K562 (cell line): ENCODE measurements around the gene CDYL. TPM values are rescaled to one million over a fixed set of nuclear protein-coding genes. Genes with fewer than 3 reads are reported as not detected.

Source experiments
- ATF2 ChIP-seq: sonication (generic); formaldehyde crosslinking; IDR thresholded peaks from 2 replicates; pipeline ENCODE4 v1.8.1; 2022; ENCODE audit warnings: missing genetic modification reagents
- CBFB ChIP-seq: sonication (generic); formaldehyde crosslinking; IDR thresholded peaks from 2 replicates; pipeline ENCODE4 v1.4.0; 2020; ENCODE audit warnings: mild to moderate bottlenecking, missing genetic modification reagents
- CC2D1A ChIP-seq: fragments of 450-650 bp; IDR thresholded peaks from 2 replicates; pipeline ENCODE4 v1.6.1; 2017; ENCODE audit warnings: mild to moderate bottlenecking
- CGGBP1 ChIP-seq: fragments of 250-450 bp; sonication (Bioruptor Pico); IDR thresholded peaks from 2 replicates; pipeline ENCODE4 v1.9.0; 2021; ENCODE audit warnings: mild to moderate bottlenecking
- CXXC5 ChIP-seq: fragments of 250-450 bp; sonication (Bioruptor Pico); IDR thresholded peaks from 2 replicates; pipeline ENCODE4 v1.8.0; 2022; ENCODE audit warnings: inconsistent platforms, mild to moderate bottlenecking, moderate library complexity
- GATAD2A ChIP-seq: fragments of 450-650 bp; IDR thresholded peaks from 2 replicates; pipeline ENCODE4 v1.6.1; 2017
- GATAD2B ChIP-seq: fragments of 450-650 bp; IDR thresholded peaks from 2 replicates; pipeline ENCODE4 v1.6.1; 2017; ENCODE audit warnings: mild to moderate bottlenecking, borderline replicate concordance
- HDAC1 ChIP-seq, 2 experiments: fragments of 450-650 bp; IDR thresholded peaks; 2 replicates each; pipeline ENCODE4 v1.6.1; 2016 to 2017; ENCODE audit warnings: inconsistent platforms in 1 of 2, mild to moderate bottlenecking in 1 of 2, moderate library complexity in 1 of 2
- KAT7 ChIP-seq: sonication (generic); formaldehyde crosslinking; IDR thresholded peaks from 2 replicates; pipeline ENCODE4 v1.8.0; 2022; ENCODE audit warnings: missing genetic modification reagents, mild to moderate bottlenecking, borderline replicate concordance
- MITF ChIP-seq: IDR thresholded peaks from 2 replicates; pipeline ENCODE4 v1.6.1; 2014; ENCODE audit warnings: antibody characterized with exemption
- MTA2 ChIP-seq: fragments of 450-650 bp; IDR thresholded peaks from 2 replicates; pipeline ENCODE4 v1.6.1; 2016; ENCODE audit warnings: low read depth
- NR4A1 ChIP-seq, 2 experiments: fragments of 250-450 bp in 1 of 2; fragments of 450-650 bp in 1 of 2; sonication (Bioruptor Pico) in 1 of 2; IDR thresholded peaks; 2 replicates each; pipeline versions ENCODE4 v1.4.0 to v1.6.1; 2016 to 2020; ENCODE audit warnings: mild to moderate bottlenecking in 2 of 2, missing compliant biosample characterization in 1 of 2, missing genetic modification characterization in 1 of 2, moderate library complexity in 1 of 2
- POLR2H ChIP-seq: IDR thresholded peaks from 2 replicates; pipeline ENCODE4 v1.6.1; 2016; ENCODE audit warnings: missing genetic modification characterization, low read depth, mild to moderate bottlenecking, control low read depth, missing compliant biosample characterization, moderate library complexity
- SLC30A9 ChIP-seq: fragments of 250-450 bp; sonication (Bioruptor Pico); IDR thresholded peaks from 2 replicates; pipeline ENCODE4 v1.8.0; 2022; ENCODE audit warnings: mild to moderate bottlenecking, moderate library complexity
- SMARCA4 ChIP-seq: fragments of 450-650 bp; IDR thresholded peaks from 2 replicates; pipeline ENCODE4 v1.6.1; 2016
- SMARCE1 ChIP-seq: fragments of 450-650 bp; IDR thresholded peaks from 2 replicates; pipeline ENCODE4 v1.7.1; 2016; ENCODE audit warnings: mild to moderate bottlenecking
- TCF7 ChIP-seq: sonication (generic); IDR thresholded peaks from 2 replicates; pipeline ENCODE4 v1.6.1; 2016; ENCODE audit warnings: antibody characterized with exemption, borderline replicate concordance
- TGIF2 ChIP-seq: sonication (generic); formaldehyde crosslinking; IDR thresholded peaks from 2 replicates; pipeline ENCODE4 v1.8.1; 2022; ENCODE audit warnings: mild to moderate bottlenecking, missing genetic modification reagents, moderate library complexity
- THRA ChIP-seq: fragments of 450-650 bp; IDR thresholded peaks from 2 replicates; pipeline ENCODE4 v1.6.1; 2017; ENCODE audit warnings: mild to moderate bottlenecking, moderate library complexity
- ZBTB49 ChIP-seq: sonication (generic); formaldehyde crosslinking; IDR thresholded peaks from 2 replicates; pipeline ENCODE4 v1.8.0; 2022; ENCODE audit warnings: missing genetic modification reagents, mild to moderate bottlenecking, borderline replicate concordance
- ZKSCAN8 ChIP-seq: fragments of 200-800 bp; sonication (Bioruptor generic); IDR thresholded peaks from 2 replicates; pipeline ENCODE4 v1.6.1; 2016; ENCODE audit warnings: missing genetic modification characterization, missing compliant biosample characterization
- ZNF133 ChIP-seq: fragments of 250-450 bp; sonication (Bioruptor Pico); IDR thresholded peaks from 2 replicates; pipeline ENCODE4 v1.4.0; 2020; ENCODE audit warnings: mild to moderate bottlenecking
- ZNF354B ChIP-seq: fragments of 250-450 bp; sonication (Bioruptor Pico); IDR thresholded peaks from 2 replicates; pipeline ENCODE4 v1.4.0; 2020
- polyA plus RNA-seq, 8 experiments: library from polyadenylated mRNA; depleted of rRNA in 4 of 8; stranded (reverse) in 5 of 8; unstranded in 3 of 8; fragments of >200 nt; fragmentation: Nextera tagmentation in 2 of 8; fragmentation: Illumina TruSeq in 1 of 8; extraction: Ambion mirVana in 2 of 8; extraction: Trizol in 1 of 8; gene quantifications; 2 replicates each; pipeline versions ENCODE4 v1.2.1 to v1.2.3, GENCODE V29; 2011 to 2014; ENCODE audit warnings: inconsistent platforms in 1 of 8, missing spikeins in 1 of 8
- total RNA-seq, 7 experiments: library from RNA; depleted of rRNA in 6 of 7; stranded (reverse); fragments of >200 nt in 6 of 7; fragmentation: Illumina TruSeq in 2 of 7; extraction: Trizol in 2 of 7; gene quantifications; 2 replicates each; pipeline versions ENCODE4 v1.2.1 to v1.2.3, GENCODE V29; 2011 to 2021; ENCODE audit warnings: low replicate concordance in 1 of 7

The CDYL gene
- total and polyA plus RNA-seq, 9 of the 15 experiments (the other 6 are each of a cell fraction or from before 2014, with no cell fraction given) = 8.1 to 45.8 (median 40.8) TPM

DNA sequence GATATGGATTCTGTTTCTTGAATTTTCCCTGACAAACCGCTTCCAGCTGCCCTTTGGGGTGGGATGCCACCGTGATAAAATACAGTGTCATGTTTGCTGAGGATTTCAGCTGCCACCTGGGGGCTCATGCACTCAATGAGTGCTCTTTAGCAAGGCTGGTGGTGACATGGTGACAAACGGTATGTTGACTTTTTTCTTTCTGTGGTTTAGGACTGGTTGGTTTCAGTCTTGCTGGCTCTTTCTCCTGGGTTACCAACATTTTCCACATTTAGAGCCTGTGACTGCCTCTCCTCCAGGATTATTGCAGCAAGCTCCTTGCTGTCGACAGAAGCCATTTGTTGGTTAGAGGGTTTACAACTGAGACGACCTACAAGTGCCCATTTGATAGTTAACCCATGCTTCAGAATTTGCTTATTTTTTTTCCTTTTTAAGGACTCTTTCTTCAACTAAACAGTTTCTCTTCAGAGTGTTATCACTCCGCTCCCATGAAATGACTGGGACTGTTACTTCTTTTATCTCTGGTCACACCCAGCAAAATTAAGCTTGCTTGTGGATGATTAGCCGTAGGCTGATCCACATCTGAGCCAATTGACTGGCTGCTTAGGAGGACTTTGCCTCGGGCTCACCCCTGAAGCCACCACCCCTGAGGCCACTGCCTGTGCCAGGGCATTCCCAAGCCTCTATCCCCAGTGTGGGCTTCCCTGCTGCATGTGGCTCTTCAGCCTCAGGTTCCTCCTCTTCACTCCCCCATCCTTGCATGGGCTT lies 48.4 kb upstream of the CDYL start (continued):
- TF ChIP-seq GATAD2A (peak; percentile 78; the same call in 1 of the 2 replicates), THRA (no peak), ZBTB49 (CRISPR knock-in tag) (no peak), TCF7 (no peak), MITF (no peak), SLC30A9 (CRISPR knock-in tag) (no peak), SMARCE1 (peak; percentile 93), CC2D1A (peak; percentile 95; the same call in 1 of the 2 replicates), ZKSCAN8 (CRISPR knock-in tag) (peak; percentile 67; the same call in 1 of the 2 replicates), KAT7 (no peak), SMARCA4 (peak; percentile 98), ZNF354B (CRISPR knock-in tag) (no peak), GATAD2B (no peak; the same call in none of the 2 replicates), CBFB (CRISPR knock-in tag) (no peak; the same call in 1 of the 2 replicates), TGIF2 (CRISPR knock-in tag) (no peak), MTA2 (peak; percentile 93), ZNF133 (CRISPR knock-in tag) (no peak), NR4A1 (CRISPR knock-in tag; IDR thresholded peaks at IDR 0.05) (no peak), NR4A1 (tag; IDR thresholded peaks at IDR 0.05) (peak; percentile 66), ATF2 (CRISPR knock-in tag) (no peak), POLR2H (tag) (no peak), CXXC5 (CRISPR knock-in tag) (peak; percentile 53), CGGBP1 (CRISPR knock-in tag) (no peak), HDAC1 (IDR thresholded peaks at IDR 0.05) (peak in 1 of 2 experiments; percentile 1; a peak in 1 of 4 replicates)
